ENCODE measurements around the gene TGFBR2. TPM values are rescaled to one million over a fixed set of nuclear protein-coding genes. Genes with fewer than 3 reads are reported as not detected.

The TGFBR2 gene
- total RNA-seq, 1 experiment from 2014 or later: not detected

DNA sequence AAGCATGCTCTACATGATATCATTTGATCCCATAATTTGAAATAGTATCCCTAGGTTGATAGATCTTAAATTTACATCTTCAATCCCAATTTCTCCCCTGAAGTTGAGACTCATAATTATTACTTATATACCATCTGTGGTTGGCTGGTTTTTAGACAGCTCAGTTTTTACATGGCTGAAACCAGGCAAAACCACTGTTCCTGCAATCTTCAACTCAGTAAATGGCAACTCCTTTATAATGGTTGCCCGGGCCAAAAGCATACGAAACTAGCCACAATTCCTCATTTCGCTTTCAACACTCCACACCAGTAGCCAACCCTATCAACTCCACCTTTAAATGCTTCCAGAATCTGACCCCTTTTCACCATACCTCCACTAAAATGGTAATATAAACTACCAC is 118.5 kb downstream of the TGFBR2 start:
- no peak for DNase-seq
- H3K9me2 ChIP-seq (replicated peaks; ENCODE audit: insufficient read depth, low read length): peaks cover 5% of the 10 kb centered on the region; the same call in 1 of the 2 replicates
- no peaks in the 10 kb centered on the region for H3K4me1 ChIP-seq (ENCODE audit: low read length)
- H3K9ac ChIP-seq (ENCODE audit: low read length): no peak overlapping the region
- H4K20me1 ChIP-seq (ENCODE audit: insufficient read depth, low read depth, low read length): no peaks in the 10 kb centered on the region
- H2AFZ ChIP-seq (ENCODE audit: low read length): no peak overlapping the region
- H3K36me3 ChIP-seq (ENCODE audit: insufficient read depth, low read length): no peaks in the 10 kb centered on the region
- no peaks in the 10 kb centered on the region for H3K79me2 ChIP-seq (ENCODE audit: low read length)
- H3K9me3 ChIP-seq (ENCODE audit: low read length): no peaks in the 10 kb centered on the region
- H3K27me3 ChIP-seq (ENCODE audit: low read length): no peaks in the 10 kb centered on the region
- no peak overlapping the region for H3K27ac ChIP-seq (ENCODE audit: low read length)
- H3K4me2 ChIP-seq (ENCODE audit: low read depth, low read length, poor library complexity, severe bottlenecking): no peak overlapping the region
- H3K4me3 ChIP-seq (ENCODE audit: low read length): no peak overlapping the region

DNA sequence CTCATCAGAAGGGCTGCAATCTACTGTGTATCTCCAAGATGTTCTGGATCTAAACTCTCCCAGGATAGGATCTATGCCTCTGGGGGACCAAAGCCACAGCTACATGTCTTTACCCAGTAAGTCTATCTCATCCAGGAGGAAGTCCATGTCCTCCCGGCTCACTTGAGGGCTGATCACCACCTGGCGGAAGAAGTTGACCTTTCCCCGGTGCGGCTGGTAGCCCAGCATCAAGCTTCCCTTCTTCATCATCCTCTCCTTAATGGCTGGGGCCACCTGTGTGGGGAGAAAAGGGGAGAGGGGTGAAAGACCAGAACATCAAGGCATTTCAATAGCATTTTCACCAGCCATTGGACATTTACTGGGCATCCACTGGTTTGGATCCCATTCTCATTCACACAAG is 121.7 kb downstream of the TGFBR2 start:
- H3K4me1 ChIP-seq (ENCODE audit: low read length): no peaks in the 10 kb centered on the region
- no peak for DNase-seq
- H3K79me2 ChIP-seq (ENCODE audit: low read length): no peaks in the 10 kb centered on the region
- no peak overlapping the region for H3K9ac ChIP-seq (ENCODE audit: low read length)
- H3K4me2 ChIP-seq (ENCODE audit: low read depth, low read length, poor library complexity, severe bottlenecking): no peak overlapping the region
- peaks cover 5% of the 10 kb centered on the region; the same call in 1 of the 2 replicates for H3K9me2 ChIP-seq (replicated peaks; ENCODE audit: insufficient read depth, low read length)
- no peak overlapping the region for H2AFZ ChIP-seq (ENCODE audit: low read length)
- H4K20me1 ChIP-seq (ENCODE audit: insufficient read depth, low read depth, low read length): no peaks in the 10 kb centered on the region
- no peaks in the 10 kb centered on the region for H3K9me3 ChIP-seq (ENCODE audit: low read length)
- H3K36me3 ChIP-seq (ENCODE audit: insufficient read depth, low read length): no peaks in the 10 kb centered on the region
- H3K4me3 ChIP-seq (ENCODE audit: low read length): no peak overlapping the region
- H3K27ac ChIP-seq (ENCODE audit: low read length): no peak overlapping the region
- no peaks in the 10 kb centered on the region for H3K27me3 ChIP-seq (ENCODE audit: low read length)

DNA sequence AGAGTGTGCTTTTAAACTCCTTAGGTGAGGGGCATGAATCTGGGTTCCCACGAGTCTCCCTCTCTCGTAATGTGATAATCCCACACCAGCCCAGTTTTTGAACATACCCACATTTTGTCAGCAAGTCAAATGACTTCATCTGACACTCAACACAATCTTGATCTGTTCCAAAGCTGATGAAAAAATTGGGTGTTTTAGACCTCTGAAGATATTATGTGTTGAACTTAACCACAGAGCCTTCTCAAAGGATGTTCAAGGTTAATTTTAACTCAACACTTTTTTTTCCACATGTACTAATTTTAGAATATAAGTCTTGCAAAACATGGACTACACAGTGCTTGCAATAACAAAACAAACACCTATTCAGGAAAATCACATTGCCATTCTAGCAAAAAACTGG is 123.1 kb downstream of the TGFBR2 start:
- H2AFZ ChIP-seq (ENCODE audit: low read length): no peak overlapping the region
- H3K27me3 ChIP-seq (ENCODE audit: low read length): no peaks in the 10 kb centered on the region
- no peak overlapping the region for H3K27ac ChIP-seq (ENCODE audit: low read length)
- no peak overlapping the region for H3K4me2 ChIP-seq (ENCODE audit: low read depth, low read length, poor library complexity, severe bottlenecking)
- H3K36me3 ChIP-seq (ENCODE audit: insufficient read depth, low read length): no peaks in the 10 kb centered on the region
- 0 out of 2 replicates have a peak, but pooled peaks cover 5% of the 10 kb centered on the region for H3K9me2 ChIP-seq (replicated peaks; ENCODE audit: insufficient read depth, low read length)
- H4K20me1 ChIP-seq (ENCODE audit: insufficient read depth, low read depth, low read length): no peaks in the 10 kb centered on the region
- no peaks in the 10 kb centered on the region for H3K4me1 ChIP-seq (ENCODE audit: low read length)
- H3K79me2 ChIP-seq (ENCODE audit: low read length): no peaks in the 10 kb centered on the region
- H3K9ac ChIP-seq (ENCODE audit: low read length): no peak overlapping the region
- H3K9me3 ChIP-seq (ENCODE audit: low read length): no peaks in the 10 kb centered on the region
- DNase-seq: no peak
- H3K4me3 ChIP-seq (ENCODE audit: low read length): no peak overlapping the region

DNA sequence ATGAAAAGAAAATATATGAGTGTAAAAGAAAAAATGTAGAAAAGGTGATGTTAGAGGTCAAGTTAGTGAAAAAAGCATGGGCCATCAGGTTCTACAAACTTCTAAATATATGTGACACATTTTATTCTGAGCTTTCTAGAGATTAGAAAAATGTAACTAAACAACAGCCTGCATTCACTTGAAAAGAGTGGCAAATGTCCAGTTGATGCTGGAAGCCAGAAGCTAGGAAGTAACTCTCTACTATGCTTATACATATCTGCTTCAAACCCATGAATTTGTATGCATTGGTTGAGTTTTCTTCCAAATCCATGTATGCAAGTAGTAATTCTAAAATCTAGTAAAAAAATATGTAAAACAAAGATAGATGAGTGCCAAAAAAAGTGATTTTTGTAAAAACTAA is 123.5 kb downstream of the TGFBR2 start:
- Histone ChIP-seq H4K20me1 (ENCODE audit: insufficient read depth, low read depth, low read length) (no peaks in the 10 kb centered on the region), H3K4me1 (ENCODE audit: low read length) (no peaks in the 10 kb centered on the region), H3K9me3 (ENCODE audit: low read length) (no peaks in the 10 kb centered on the region), H3K27me3 (ENCODE audit: low read length) (no peaks in the 10 kb centered on the region), H3K4me2 (ENCODE audit: low read depth, low read length, poor library complexity, severe bottlenecking) (no peak overlapping the region), H3K27ac (ENCODE audit: low read length) (no peak overlapping the region), H3K79me2 (ENCODE audit: low read length) (no peaks in the 10 kb centered on the region), H3K36me3 (ENCODE audit: insufficient read depth, low read length) (no peaks in the 10 kb centered on the region), H3K9me2 (replicated peaks; ENCODE audit: insufficient read depth, low read length) (0 out of 2 replicates have a peak, but pooled peaks cover 5% of the 10 kb centered on the region), H2AFZ (ENCODE audit: low read length) (no peak overlapping the region), H3K9ac (ENCODE audit: low read length) (no peak overlapping the region), H3K4me3 (ENCODE audit: low read length) (no peak overlapping the region)
- DNase-seq: no peak

DNA sequence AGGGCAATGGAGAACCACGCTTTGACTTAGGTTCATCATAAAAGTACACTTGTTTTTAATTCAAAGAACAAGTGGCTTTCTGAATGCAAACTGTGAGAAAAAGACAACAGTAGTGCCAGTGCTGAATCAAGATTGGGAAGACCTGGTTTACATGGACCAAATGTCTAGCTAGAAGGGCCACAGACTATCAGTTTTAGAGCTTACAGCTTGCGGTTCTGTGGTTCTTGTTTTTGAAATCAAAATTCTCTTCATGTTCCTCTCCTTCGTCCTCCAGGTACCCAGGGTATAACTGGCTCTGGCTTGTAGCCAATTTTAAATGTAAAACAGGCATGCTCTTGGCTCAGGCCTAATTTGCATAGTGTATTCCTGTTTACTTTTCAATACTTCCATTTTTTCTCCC is 124.6 kb downstream of the TGFBR2 start:
- Histone ChIP-seq H3K9ac (ENCODE audit: low read length) (no peak overlapping the region), H3K4me3 (ENCODE audit: low read length) (no peak overlapping the region)

GRCh38 chr3:30733209-30733608 is 126.8 kb downstream of the TGFBR2 start:
- H3K4me1 ChIP-seq (ENCODE audit: low read length): no peaks in the 10 kb centered on the region
- H2AFZ ChIP-seq (ENCODE audit: low read length): no peak overlapping the region
- no peaks in the 10 kb centered on the region for H3K36me3 ChIP-seq (ENCODE audit: insufficient read depth, low read length)
- no peaks in the 10 kb centered on the region for H3K79me2 ChIP-seq (ENCODE audit: low read length)
- H3K4me2 ChIP-seq (ENCODE audit: low read depth, low read length, poor library complexity, severe bottlenecking): no peak overlapping the region
- no peak overlapping the region for H3K4me3 ChIP-seq (ENCODE audit: low read length)
- no peaks in the 10 kb centered on the region for H3K9me2 ChIP-seq (replicated peaks; ENCODE audit: insufficient read depth, low read length)
- H3K27me3 ChIP-seq (ENCODE audit: low read length): no peaks in the 10 kb centered on the region
- H3K27ac ChIP-seq (ENCODE audit: low read length): no peak overlapping the region
- no peak for DNase-seq
- no peaks in the 10 kb centered on the region for H4K20me1 ChIP-seq (ENCODE audit: insufficient read depth, low read depth, low read length)
- H3K9me3 ChIP-seq (ENCODE audit: low read length): no peaks in the 10 kb centered on the region
- H3K9ac ChIP-seq (ENCODE audit: low read length): no peak overlapping the region

More for the DNA sequence above, 124.6 kb downstream of the TGFBR2 start:
- 0 out of 2 replicates have a peak, but pooled peaks cover 3% of the 10 kb centered on the region for H3K9me2 ChIP-seq (replicated peaks; ENCODE audit: insufficient read depth, low read length)
- no peaks in the 10 kb centered on the region for H3K36me3 ChIP-seq (ENCODE audit: insufficient read depth, low read length)
- no peak overlapping the region for H3K4me2 ChIP-seq (ENCODE audit: low read depth, low read length, poor library complexity, severe bottlenecking)
- no peak overlapping the region for H3K27ac ChIP-seq (ENCODE audit: low read length)
- no peaks in the 10 kb centered on the region for H3K4me1 ChIP-seq (ENCODE audit: low read length)
- no peaks in the 10 kb centered on the region for H3K9me3 ChIP-seq (ENCODE audit: low read length)
- H4K20me1 ChIP-seq (ENCODE audit: insufficient read depth, low read depth, low read length): no peaks in the 10 kb centered on the region
- no peaks in the 10 kb centered on the region for H3K27me3 ChIP-seq (ENCODE audit: low read length)
- H2AFZ ChIP-seq (ENCODE audit: low read length): no peak overlapping the region
- no peak for DNase-seq
- H3K79me2 ChIP-seq (ENCODE audit: low read length): no peaks in the 10 kb centered on the region

DNA sequence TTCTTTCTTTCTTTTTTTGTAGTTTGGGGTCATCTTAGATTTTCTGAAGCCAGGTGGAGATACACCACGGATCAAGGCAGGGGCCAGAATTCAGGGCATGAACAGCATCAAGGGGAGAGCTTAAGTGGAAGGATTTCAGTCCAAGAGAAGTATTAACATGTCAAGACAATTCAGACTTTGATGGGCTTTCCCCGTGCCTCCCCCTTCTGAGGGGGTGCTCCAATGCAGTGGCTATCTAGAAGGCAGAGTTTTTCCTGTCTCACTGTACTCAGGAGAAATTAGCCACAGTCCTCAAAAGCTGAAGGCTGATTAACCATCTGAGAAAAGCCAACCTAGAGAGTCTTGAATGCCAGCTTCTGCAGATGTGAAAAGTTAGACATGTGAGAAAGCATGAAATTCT is 127.3 kb downstream of the TGFBR2 start:
- no peaks in the 10 kb centered on the region for H3K27me3 ChIP-seq (ENCODE audit: low read length)
- no peak overlapping the region for H3K9ac ChIP-seq (ENCODE audit: low read length)
- H2AFZ ChIP-seq (ENCODE audit: low read length): no peak overlapping the region
- H3K9me2 ChIP-seq (replicated peaks; ENCODE audit: insufficient read depth, low read length): no peaks in the 10 kb centered on the region
- H3K79me2 ChIP-seq (ENCODE audit: low read length): no peaks in the 10 kb centered on the region
- H3K27ac ChIP-seq (ENCODE audit: low read length): no peak overlapping the region
- H3K4me2 ChIP-seq (ENCODE audit: low read depth, low read length, poor library complexity, severe bottlenecking): no peak overlapping the region
- H3K36me3 ChIP-seq (ENCODE audit: insufficient read depth, low read length): no peaks in the 10 kb centered on the region
- H4K20me1 ChIP-seq (ENCODE audit: insufficient read depth, low read depth, low read length): no peaks in the 10 kb centered on the region
- H3K4me3 ChIP-seq (ENCODE audit: low read length): no peak overlapping the region
- no peaks in the 10 kb centered on the region for H3K9me3 ChIP-seq (ENCODE audit: low read length)
- DNase-seq: no peak
- H3K4me1 ChIP-seq (ENCODE audit: low read length): no peaks in the 10 kb centered on the region

DNA sequence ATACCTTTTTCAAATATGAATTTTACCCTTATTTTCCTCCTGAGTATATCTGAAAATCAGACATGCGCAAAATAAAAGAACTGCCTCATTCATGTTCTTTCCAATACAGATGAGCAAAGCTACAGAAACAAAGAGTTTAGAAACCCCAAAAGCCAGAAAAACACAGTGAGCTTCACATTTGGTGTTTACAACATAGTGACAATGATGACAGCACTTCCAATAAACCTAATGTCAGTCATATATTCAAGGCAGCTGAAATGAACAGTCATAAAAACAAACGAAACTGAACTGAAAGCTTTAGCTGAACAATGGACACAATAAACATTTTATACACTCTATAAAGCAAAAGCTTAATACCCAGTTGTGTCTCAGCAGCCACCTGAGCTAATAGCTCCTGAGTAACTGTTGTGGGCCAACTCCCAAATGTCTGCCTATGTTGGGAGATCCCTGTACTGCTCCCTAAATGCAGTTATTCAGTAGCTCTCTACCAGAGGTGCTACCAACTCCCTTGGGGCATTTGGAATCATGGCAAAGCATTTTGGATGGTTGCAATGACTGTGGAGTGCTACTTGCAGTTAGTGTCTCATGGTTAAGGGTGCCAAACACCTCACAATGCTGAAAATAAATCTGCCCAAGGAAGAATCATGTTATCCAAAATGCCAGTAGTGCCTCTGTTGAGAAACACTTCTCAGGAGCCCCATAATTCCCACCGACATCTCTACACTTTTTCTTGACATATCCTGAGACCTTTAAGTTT is 131.5 kb downstream of the TGFBR2 start:
- H3K4me3 ChIP-seq (ENCODE audit: low read length): no peak overlapping the region
- no peaks in the 10 kb centered on the region for H3K36me3 ChIP-seq (ENCODE audit: insufficient read depth, low read length)
- no peaks in the 10 kb centered on the region for H3K79me2 ChIP-seq (ENCODE audit: low read length)
- no peaks in the 10 kb centered on the region for H3K9me3 ChIP-seq (ENCODE audit: low read length)
- no peak overlapping the region for H3K4me2 ChIP-seq (ENCODE audit: low read depth, low read length, poor library complexity, severe bottlenecking)
- H3K27me3 ChIP-seq (ENCODE audit: low read length): no peaks in the 10 kb centered on the region
- DNase-seq: no peak
- H3K9ac ChIP-seq (ENCODE audit: low read length): no peak overlapping the region
- H3K4me1 ChIP-seq (ENCODE audit: low read length): no peaks in the 10 kb centered on the region
- no peak overlapping the region for H2AFZ ChIP-seq (ENCODE audit: low read length)
- no peaks in the 10 kb centered on the region for H4K20me1 ChIP-seq (ENCODE audit: insufficient read depth, low read depth, low read length)
- H3K9me2 ChIP-seq (replicated peaks; ENCODE audit: insufficient read depth, low read length): no peaks in the 10 kb centered on the region
- no peak overlapping the region for H3K27ac ChIP-seq (ENCODE audit: low read length)
